IPS DF 6.9 (cell line): ENCODE results near the gene MACO1.

Source experiments
- DNase-seq: peaks from one replicate; pipeline ENCODE4 v3.0.0-alpha.2; 2013; ENCODE audit warnings: low read depth, low spot score
- H3K27ac ChIP-seq: one replicate; pipeline ENCODE4 v1.5.1; 2013; ENCODE audit warnings: low read length, control low read depth
- H3K27me3 ChIP-seq: 2 replicates; pipeline ENCODE4 v1.6.1; 2013; ENCODE audit warnings: mild to moderate bottlenecking, low read length; ENCODE audit not compliant: control insufficient read depth, insufficient read depth
- H3K36me3 ChIP-seq: 2 replicates; pipeline ENCODE4 v1.6.1; 2013; ENCODE audit warnings: low read length; ENCODE audit not compliant: control insufficient read depth, insufficient read depth
- H3K4me1 ChIP-seq: 2 replicates; pipeline ENCODE4 v1.6.1; 2013; ENCODE audit warnings: low read length; ENCODE audit not compliant: control insufficient read depth, insufficient read depth
- H3K4me3 ChIP-seq: 2 replicates; pipeline ENCODE4 v1.5.1; 2013; ENCODE audit warnings: mild to moderate bottlenecking, low read length
- H3K9me3 ChIP-seq: 2 replicates; pipeline ENCODE4 v1.6.1; 2013; ENCODE audit warnings: low read length, inconsistent platforms; ENCODE audit not compliant: control insufficient read depth, insufficient read depth
- WGBS: extraction: QIAGEN DNeasy Blood & Tissue Kit; methylation state at CpG from one replicate; pipeline ENCODE4 v1.1.7; 2013; ENCODE audit warnings: mixed read lengths, missing lambda C conversion rate; ENCODE audit not compliant: insufficient read length, insufficient coverage; 5-methylcytosine and 5-hydroxymethylcytosine counted together

The MACO1 gene

GRCh38 chr1:25425098-25426085, 5.3 kb upstream of the MACO1 start:
- no peak overlapping the region for H3K27ac ChIP-seq
- H3K27me3 ChIP-seq = no peaks in the 10 kb centered on the region; the same call in 1 of the 2 replicates
- no peak overlapping the region for H3K4me3 ChIP-seq
- no CpG with 5 or more reads among the region's 16 CpGs for WGBS
- no peaks in the 10 kb centered on the region for H3K36me3 ChIP-seq
- DNase-seq = no peak
- no peaks in the 10 kb centered on the region for H3K9me3 ChIP-seq
- no peaks in the 10 kb centered on the region for H3K4me1 ChIP-seq

- H3K4me3 ChIP-seq = no peak overlapping the region
- H3K27ac ChIP-seq = no peak overlapping the region
- no peak for DNase-seq
- H3K4me1 ChIP-seq = no peaks in the 10 kb centered on the region
- no peaks in the 10 kb centered on the region for H3K27me3 ChIP-seq
- no peaks in the 10 kb centered on the region for H3K9me3 ChIP-seq
- WGBS = no CpG with 5 or more reads among the region's 1 CpG
- H3K36me3 ChIP-seq = no peaks in the 10 kb centered on the region
Observed at GRCh38 chr1:25427696-25428095, 3.0 kb upstream of the MACO1 start.

- Histone ChIP-seq H3K27me3 (no peaks in the 10 kb centered on the region), H3K4me3 (no peak overlapping the region), H3K27ac (no peak overlapping the region), H3K4me1 (no peaks in the 10 kb centered on the region), H3K36me3 (no peaks in the 10 kb centered on the region), H3K9me3 (no peaks in the 10 kb centered on the region)
- DNase-seq = no peak
- no CpG with 5 or more reads among the region's 7 CpGs for WGBS
Observed at GRCh38 chr1:25428475-25429166, 2.1 kb upstream of the MACO1 start.

- Histone ChIP-seq H3K27ac (no peak overlapping the region), H3K9me3 (no peaks in the 10 kb centered on the region), H3K4me1 (no peaks in the 10 kb centered on the region), H3K36me3 (no peaks in the 10 kb centered on the region), H3K4me3 (peak overlapping the region; percentile 93), H3K27me3 (no peaks in the 10 kb centered on the region)
- no peak for DNase-seq
- no CpG with 5 or more reads among the region's 89 CpGs for WGBS
Observed at GRCh38 chr1:25430967-25431881, 527 bp downstream of the MACO1 start.

- Histone ChIP-seq H3K4me1 (no peaks in the 10 kb centered on the region), H3K36me3 (no peaks in the 10 kb centered on the region), H3K4me3 (peak overlapping the region; percentile 93; the same call in 1 of the 2 replicates), H3K27ac (no peak overlapping the region), H3K27me3 (no peaks in the 10 kb centered on the region), H3K9me3 (no peaks in the 10 kb centered on the region)
- WGBS = no CpG with 5 or more reads among the region's 6 CpGs
- no peak for DNase-seq
Observed at GRCh38 chr1:25431955-25432719, 1.4 kb downstream of the MACO1 start.

- no peaks in the 10 kb centered on the region for H3K36me3 ChIP-seq
- H3K27me3 ChIP-seq = no peaks in the 10 kb centered on the region
- no peaks in the 10 kb centered on the region for H3K9me3 ChIP-seq
- H3K27ac ChIP-seq = no peak overlapping the region
- no peaks in the 10 kb centered on the region for H3K4me1 ChIP-seq
- H3K4me3 ChIP-seq = no peak overlapping the region
- no peak for DNase-seq
- WGBS = no CpG with 5 or more reads among the region's 6 CpGs
Observed at GRCh38 chr1:25432749-25433388, 2.2 kb downstream of the MACO1 start.

GRCh38 chr1:25433389-25434186, 2.9 kb downstream of the MACO1 start:
- H3K4me3 ChIP-seq = no peak overlapping the region
- no CpG with 5 or more reads among the region's 4 CpGs for WGBS
- no peak for DNase-seq
- H3K4me1 ChIP-seq = no peaks in the 10 kb centered on the region
- H3K27ac ChIP-seq = no peak overlapping the region
- no peaks in the 10 kb centered on the region for H3K27me3 ChIP-seq
- H3K36me3 ChIP-seq = no peaks in the 10 kb centered on the region
- no peaks in the 10 kb centered on the region for H3K9me3 ChIP-seq

- no CpG with 5 or more reads among the region's 4 CpGs for WGBS
- Histone ChIP-seq H3K27me3 (no peaks in the 10 kb centered on the region), H3K36me3 (no peaks in the 10 kb centered on the region), H3K4me1 (no peaks in the 10 kb centered on the region), H3K27ac (no peak overlapping the region), H3K9me3 (no peaks in the 10 kb centered on the region), H3K4me3 (no peak overlapping the region)
- no peak for DNase-seq
Observed at GRCh38 chr1:25435397-25436108, 4.9 kb downstream of the MACO1 start.
